HepG2 (cell line): ENCODE results near the gene TFEB. TPM values are rescaled to one million over a fixed set of nuclear protein-coding genes. Genes with fewer than 3 reads are reported as not detected.

Source experiments
- ATF4 ChIP-seq, 2 experiments: fragments of 450-650 bp in 1 of 2; sonication (generic) in 1 of 2; formaldehyde crosslinking; IDR thresholded peaks; 2 replicates each; pipeline versions ENCODE4 v1.5.0 to v1.8.0; 2020 to 2022; ENCODE audit warnings: mild to moderate bottlenecking in 1 of 2, missing genetic modification reagents in 1 of 2
- FIP1L1 ChIP-seq: fragments of 200-400 bp; formaldehyde crosslinking; IDR thresholded peaks from 2 replicates; pipeline ENCODE4 v1.6.1; 2018; ENCODE audit warnings: low read depth, mild to moderate bottlenecking, low read length, moderate library complexity, borderline replicate concordance; ENCODE audit not compliant: insufficient read depth
- MEIS1 ChIP-seq: sonication (generic); formaldehyde crosslinking; IDR thresholded peaks from 2 replicates; pipeline ENCODE4 v1.9.0; 2021; ENCODE audit warnings: mild to moderate bottlenecking, missing genetic modification reagents, moderate library complexity, borderline replicate concordance
- MIER3 ChIP-seq: IDR thresholded peaks from 2 replicates; pipeline ENCODE4 v1.6.1; 2016; ENCODE audit warnings: missing compliant biosample characterization, borderline replicate concordance
- NFAT5 ChIP-seq: sonication (generic); formaldehyde crosslinking; IDR thresholded peaks from 2 replicates; pipeline ENCODE4 v1.4.0; 2020; ENCODE audit warnings: missing genetic modification reagents
- NFRKB ChIP-seq: fragments of 450-650 bp; IDR thresholded peaks from 2 replicates; pipeline ENCODE4 v1.6.1; 2017
- PHF5A ChIP-seq: IDR thresholded peaks from one replicate; pipeline ENCODE4 v1.6.1; 2018; ENCODE audit warnings: low read depth, missing genetic modification reagents; ENCODE audit not compliant: unreplicated experiment
- PLRG1 ChIP-seq: fragments of 450-650 bp; conservative IDR thresholded peaks from 2 replicates; pipeline ENCODE4 v1.6.1; 2016
- RARG ChIP-seq: sonication (generic); formaldehyde crosslinking; IDR thresholded peaks from 2 replicates; pipeline ENCODE4 v1.4.0; 2020; ENCODE audit warnings: low read depth, mild to moderate bottlenecking, missing genetic modification reagents
- RBAK ChIP-seq: sonication (generic); formaldehyde crosslinking; IDR thresholded peaks from 2 replicates; pipeline ENCODE4 v1.5.1; 2020; ENCODE audit warnings: mild to moderate bottlenecking, missing genetic modification reagents
- RELA ChIP-seq: sonication (generic); formaldehyde crosslinking; IDR thresholded peaks from 2 replicates; pipeline ENCODE4 v1.4.0; 2020; ENCODE audit warnings: missing genetic modification reagents
- SMC3 ChIP-seq: IDR thresholded peaks from 2 replicates; pipeline ENCODE4 v1.6.1; 2011; ENCODE audit warnings: low read length, improper control_type of control experiment
- SUZ12 ChIP-seq: fragments of 150-350 bp; IDR thresholded peaks from 2 replicates; pipeline ENCODE4 v1.6.1; 2014; ENCODE audit warnings: low read depth, low read length
- TBL1XR1 ChIP-seq: fragments of 150-350 bp; IDR thresholded peaks from 2 replicates; pipeline ENCODE4 v1.6.1; 2014; ENCODE audit warnings: borderline replicate concordance, low read length; ENCODE audit not compliant: partially characterized antibody
- ZMYM4 ChIP-seq: sonication (generic); formaldehyde crosslinking; IDR thresholded peaks from 2 replicates; pipeline ENCODE4 v1.8.1; 2023; ENCODE audit warnings: mild to moderate bottlenecking, missing genetic modification reagents
- ZNF17 ChIP-seq: sonication (generic); formaldehyde crosslinking; IDR thresholded peaks from 2 replicates; pipeline ENCODE4 v1.5.0; 2020; ENCODE audit warnings: mild to moderate bottlenecking, missing genetic modification reagents
- ZNF207 ChIP-seq: fragments of 450-650 bp; IDR thresholded peaks from 2 replicates; pipeline ENCODE4 v1.6.1; 2016; ENCODE audit warnings: antibody characterized with exemption, borderline replicate concordance
- ZNF274 ChIP-seq: sonication (generic); formaldehyde crosslinking; IDR thresholded peaks from 2 replicates; pipeline ENCODE4 v1.5.1; 2020; ENCODE audit warnings: mild to moderate bottlenecking, missing genetic modification reagents
- polyA plus RNA-seq, 8 experiments: library from polyadenylated mRNA; depleted of rRNA in 3 of 8; stranded (reverse) in 7 of 8; unstranded in 1 of 8; fragments of >200 nt; fragmentation: Illumina TruSeq in 4 of 8; extraction: Trizol in 4 of 8; gene quantifications; 2 replicates each; pipeline versions ENCODE4 v1.2.1 to v1.2.3, GENCODE V29; 2011 to 2016; ENCODE audit warnings: low read depth in 4 of 8, missing spikeins in 1 of 8, mixed read lengths in 1 of 8; ENCODE audit not compliant: insufficient read depth in 1 of 8
- total RNA-seq, 5 experiments: library from RNA; depleted of rRNA; stranded (reverse); fragments of >200 nt; fragmentation: Illumina TruSeq; extraction: Trizol; gene quantifications; 2 replicates each; pipeline ENCODE4 v1.2.3, GENCODE V29; 2016; ENCODE audit warnings: low read depth in 1 of 5

Gene TFEB
- total and polyA plus RNA-seq, 2 of the 13 experiments (the other 11 are each of a cell fraction or from before 2014, with no cell fraction given) = 13.3 to 18.7 TPM

- no peak for TF ChIP-seq NFAT5 (CRISPR knock-in tag)
- no peak for TF ChIP-seq PHF5A (CRISPR knock-in tag)
- TF ChIP-seq SUZ12 = no peak
- no peak; the same call in 1 of the 2 replicates for TF ChIP-seq ZNF274 (CRISPR knock-in tag)
- TF ChIP-seq MIER3 = no peak
- no peak for TF ChIP-seq ZNF207
- TF ChIP-seq RARG (CRISPR knock-in tag) = no peak
- no peak for TF ChIP-seq ZMYM4 (CRISPR knock-in tag)
- TF ChIP-seq ATF4 (CRISPR knock-in tag; IDR thresholded peaks at IDR 0.05) = no peak
- TF ChIP-seq FIP1L1 = no peak
- no peak for TF ChIP-seq ZNF17 (CRISPR knock-in tag)
- no peak for TF ChIP-seq RBAK (CRISPR knock-in tag)
- no peak for TF ChIP-seq TBL1XR1
- TF ChIP-seq PLRG1 = no peak
- TF ChIP-seq RELA = no peak
- no peak for TF ChIP-seq NFRKB
- no peak for TF ChIP-seq SMC3
- TF ChIP-seq MEIS1 (CRISPR knock-in tag) = no peak
Measured at GRCh38 chr6:41728073-41728936, 7.1 kb downstream of the TFEB start (continued).
